Fibroblast of villous mesenchyme (primary cell): ENCODE data around the gene FARP2. TPM values are rescaled to one million over a fixed set of nuclear protein-coding genes. Genes with fewer than 3 reads are reported as not detected.
A peak's percentile ranks its signal among the peaks of the same experiment; 100 is the strongest.

Experiments used
- DNase-seq: peaks from one replicate; pipeline ENCODE4 v3.0.0-alpha.2; 2010; ENCODE audit warnings: low read depth
- H3K4me3 ChIP-seq: 2 replicates; pipeline ENCODE4 v1.5.1; 2011; ENCODE audit warnings: low read depth, mild to moderate bottlenecking, low read length
- total RNA-seq: library from RNA; depleted of rRNA; stranded (reverse); fragments of >200 nt; gene quantifications from 2 replicates; pipeline ENCODE4 v1.2.3, GENCODE V29; 2012
- TF ChIP-seq, protein P1 (sequence below): IDR thresholded peaks from 2 replicates; pipeline ENCODE4 v1.5.1; 2012; ENCODE audit warnings: low read depth, mild to moderate bottlenecking, low read length; ENCODE audit not compliant: insufficient read depth

FARP2 gene
- total RNA-seq, 1 donor: 37.6 TPM

DNA sequence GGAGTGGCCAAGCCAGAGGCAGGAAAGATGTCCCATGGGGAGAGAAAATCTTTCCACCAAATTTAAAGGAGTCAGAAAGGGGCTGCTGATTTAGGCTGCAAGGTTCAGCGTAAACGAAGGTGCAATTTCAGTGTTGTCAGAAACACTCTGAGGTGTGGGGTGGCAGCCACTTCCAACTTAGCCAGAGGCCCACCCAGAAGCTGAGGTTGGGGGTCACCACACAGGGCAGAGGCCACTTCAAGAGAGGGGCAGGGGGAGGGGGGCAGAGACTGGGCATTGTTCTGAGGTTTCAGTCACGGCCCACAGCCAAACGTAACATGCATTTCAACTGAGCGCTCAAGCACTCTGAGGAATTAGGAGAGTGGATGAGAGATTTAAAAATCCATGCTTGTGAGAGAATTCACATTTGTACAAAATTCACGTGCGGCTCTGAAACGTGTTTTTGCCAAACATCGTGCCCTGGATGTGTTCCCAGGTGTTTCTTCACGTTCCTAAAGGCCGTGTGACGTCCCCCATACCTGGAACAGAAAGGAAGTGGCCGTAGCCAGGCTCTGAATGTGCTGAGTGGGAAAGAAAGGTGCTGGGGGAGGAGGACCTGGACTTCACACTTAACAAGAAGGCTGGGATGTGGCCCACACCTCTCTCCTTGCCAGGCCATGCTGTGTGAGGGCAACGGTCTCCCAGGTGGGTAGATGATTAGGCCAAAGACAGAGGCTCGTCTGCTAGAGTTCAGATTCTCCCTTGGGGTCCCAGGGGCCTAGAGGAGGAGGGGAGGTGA lies 182.9 kb downstream of the FARP2 start:
- H3K4me3 ChIP-seq: no peak overlapping the region
- no peak for DNase-seq

GRCh38 chr2:241539616-241540374 lies 183.7 kb downstream of the FARP2 start:
- DNase-seq: no peak
- TF ChIP-seq, protein P1, sequence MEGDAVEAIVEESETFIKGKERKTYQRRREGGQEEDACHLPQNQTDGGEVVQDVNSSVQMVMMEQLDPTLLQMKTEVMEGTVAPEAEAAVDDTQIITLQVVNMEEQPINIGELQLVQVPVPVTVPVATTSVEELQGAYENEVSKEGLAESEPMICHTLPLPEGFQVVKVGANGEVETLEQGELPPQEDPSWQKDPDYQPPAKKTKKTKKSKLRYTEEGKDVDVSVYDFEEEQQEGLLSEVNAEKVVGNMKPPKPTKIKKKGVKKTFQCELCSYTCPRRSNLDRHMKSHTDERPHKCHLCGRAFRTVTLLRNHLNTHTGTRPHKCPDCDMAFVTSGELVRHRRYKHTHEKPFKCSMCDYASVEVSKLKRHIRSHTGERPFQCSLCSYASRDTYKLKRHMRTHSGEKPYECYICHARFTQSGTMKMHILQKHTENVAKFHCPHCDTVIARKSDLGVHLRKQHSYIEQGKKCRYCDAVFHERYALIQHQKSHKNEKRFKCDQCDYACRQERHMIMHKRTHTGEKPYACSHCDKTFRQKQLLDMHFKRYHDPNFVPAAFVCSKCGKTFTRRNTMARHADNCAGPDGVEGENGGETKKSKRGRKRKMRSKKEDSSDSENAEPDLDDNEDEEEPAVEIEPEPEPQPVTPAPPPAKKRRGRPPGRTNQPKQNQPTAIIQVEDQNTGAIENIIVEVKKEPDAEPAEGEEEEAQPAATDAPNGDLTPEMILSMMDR: no peak
- no peak overlapping the region for H3K4me3 ChIP-seq

More for the DNA sequence above, 182.9 kb downstream of the FARP2 start:
- TF ChIP-seq, protein P1: no peak

DNA sequence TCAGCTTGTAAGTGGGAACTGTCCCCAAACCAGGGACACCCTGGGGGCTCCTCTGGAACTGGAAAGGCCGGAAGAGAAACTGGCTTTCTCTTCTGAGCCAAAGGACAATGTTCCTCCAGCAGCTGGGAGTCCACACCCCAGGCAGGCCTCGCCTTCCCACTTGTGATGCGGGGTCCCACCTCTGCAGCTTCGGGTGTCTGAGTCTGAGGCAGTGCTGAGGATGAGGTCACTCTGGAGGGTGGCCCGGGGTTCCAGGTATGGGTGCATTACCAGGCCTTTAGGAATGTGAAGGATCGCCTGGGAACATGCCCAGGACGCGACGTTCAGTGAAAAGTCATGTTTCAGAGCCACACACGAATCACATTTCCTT lies 184.3 kb downstream of the FARP2 start:
- peak overlapping the region; percentile 53 for H3K4me3 ChIP-seq
- TF ChIP-seq, protein P1: no peak
- no peak for DNase-seq

DNA sequence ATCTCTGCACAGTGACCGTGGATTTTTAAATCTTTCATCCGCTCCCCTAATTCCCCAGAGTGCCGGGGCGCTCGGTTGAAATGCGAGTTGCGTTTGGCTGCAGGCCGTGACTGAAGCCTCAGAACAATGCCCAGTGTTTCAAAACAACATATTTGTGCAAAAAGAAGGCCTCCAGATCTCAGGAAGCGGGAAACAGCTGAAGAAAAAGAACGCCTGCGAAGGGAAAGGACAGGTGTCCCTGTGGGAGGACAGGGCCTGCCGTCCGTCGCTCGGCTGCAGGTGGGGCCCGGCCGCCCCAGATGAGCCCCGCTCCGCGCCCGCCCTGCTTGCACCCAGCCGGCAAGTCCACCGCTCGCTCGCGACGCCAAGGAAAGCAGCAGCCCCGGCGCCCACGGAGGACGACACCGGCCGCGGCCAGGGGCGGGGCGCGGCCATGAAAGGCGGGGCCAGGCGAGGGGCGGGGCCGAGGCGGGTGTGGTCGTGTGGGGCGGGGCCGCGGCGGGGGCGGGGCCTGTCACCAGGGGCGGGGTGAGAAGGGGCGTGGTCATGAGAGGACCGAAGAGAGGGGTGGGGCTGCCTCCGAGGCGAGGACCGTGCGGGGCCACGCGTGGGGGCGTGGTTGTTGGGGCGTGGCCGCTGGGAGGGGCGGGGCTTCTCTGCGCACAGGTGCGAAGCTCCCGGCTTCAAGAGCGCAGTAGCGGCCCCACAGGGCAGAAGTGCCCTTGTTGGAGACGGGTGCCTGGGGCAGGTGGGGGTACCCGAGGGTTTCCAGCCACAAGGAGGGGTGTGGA lies 184.9 kb downstream of the FARP2 start:
- H3K4me3 ChIP-seq: peak overlapping the region; percentile 53
- peak; percentile 65 for DNase-seq

GRCh38 chr2:241541564-241542277 lies 185.6 kb downstream of the FARP2 start:
- TF ChIP-seq, protein P1: no peak
- DNase-seq: no peak
- peak overlapping the region; percentile 48 for H3K4me3 ChIP-seq

More for the DNA sequence above, 184.9 kb downstream of the FARP2 start:
- TF ChIP-seq, protein P1: no peak

GRCh38 chr2:241542278-241542605 lies 186.2 kb downstream of the FARP2 start:
- DNase-seq: no peak
- TF ChIP-seq, protein P1: no peak
- H3K4me3 ChIP-seq: no peak overlapping the region
